ENCODE data around the gene ATAD3A. TPM values are rescaled to one million over a fixed set of nuclear protein-coding genes. Genes with fewer than 3 reads are reported as not detected.

ATAD3A gene
- total RNA-seq, 2 donors from 2014 or later = 30.0 to 32.8 TPM

DNA sequence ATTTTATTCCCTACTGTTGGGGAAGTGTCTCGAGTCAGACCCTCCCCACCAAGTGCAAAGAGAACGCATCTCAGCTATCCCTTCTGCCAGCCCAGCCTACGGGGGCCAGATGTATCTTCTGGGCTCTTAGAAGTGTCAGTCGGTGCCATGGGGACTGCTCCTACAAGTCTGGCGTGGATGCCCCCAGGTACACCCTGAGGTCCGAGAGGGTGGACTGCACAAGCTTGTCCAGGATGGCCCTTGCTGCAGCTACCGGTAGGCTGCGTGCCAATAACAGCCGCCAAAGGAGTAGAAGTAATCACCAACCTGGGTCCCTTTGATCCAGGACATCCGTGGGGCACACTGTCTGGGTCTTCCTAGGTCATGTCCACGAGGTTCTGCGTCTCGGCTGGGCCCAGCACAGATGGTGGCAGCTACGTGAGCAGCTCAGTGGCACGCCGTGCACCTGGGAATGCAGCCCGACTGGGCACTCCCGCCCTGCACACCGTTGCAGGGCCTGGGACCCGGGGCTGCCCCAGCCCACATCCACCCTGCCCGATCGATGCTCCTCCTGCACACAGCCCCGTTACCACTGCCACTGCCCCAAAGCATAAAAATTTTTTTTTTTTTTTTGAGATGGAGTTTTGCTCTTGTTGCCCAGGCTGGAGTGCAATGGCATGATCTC is 71.5 kb downstream of the ATAD3A start:
- no peak for DNase-seq (ENCODE audit: low spot score)
- no peak for TF ChIP-seq POLR2AphosphoS5 (IDR thresholded peaks at IDR 0.05)
- no peak for TF ChIP-seq POLR2A (IDR thresholded peaks at IDR 0.05)
- TF ChIP-seq, protein P1, sequence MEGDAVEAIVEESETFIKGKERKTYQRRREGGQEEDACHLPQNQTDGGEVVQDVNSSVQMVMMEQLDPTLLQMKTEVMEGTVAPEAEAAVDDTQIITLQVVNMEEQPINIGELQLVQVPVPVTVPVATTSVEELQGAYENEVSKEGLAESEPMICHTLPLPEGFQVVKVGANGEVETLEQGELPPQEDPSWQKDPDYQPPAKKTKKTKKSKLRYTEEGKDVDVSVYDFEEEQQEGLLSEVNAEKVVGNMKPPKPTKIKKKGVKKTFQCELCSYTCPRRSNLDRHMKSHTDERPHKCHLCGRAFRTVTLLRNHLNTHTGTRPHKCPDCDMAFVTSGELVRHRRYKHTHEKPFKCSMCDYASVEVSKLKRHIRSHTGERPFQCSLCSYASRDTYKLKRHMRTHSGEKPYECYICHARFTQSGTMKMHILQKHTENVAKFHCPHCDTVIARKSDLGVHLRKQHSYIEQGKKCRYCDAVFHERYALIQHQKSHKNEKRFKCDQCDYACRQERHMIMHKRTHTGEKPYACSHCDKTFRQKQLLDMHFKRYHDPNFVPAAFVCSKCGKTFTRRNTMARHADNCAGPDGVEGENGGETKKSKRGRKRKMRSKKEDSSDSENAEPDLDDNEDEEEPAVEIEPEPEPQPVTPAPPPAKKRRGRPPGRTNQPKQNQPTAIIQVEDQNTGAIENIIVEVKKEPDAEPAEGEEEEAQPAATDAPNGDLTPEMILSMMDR (IDR thresholded peaks at IDR 0.05) = no peak
- 79% methylated on average over 23 of the region's 23 CpGs for WGBS
- no peaks in the 10 kb centered on the region for H3K4me1 ChIP-seq (replicated peaks)
- intact Hi-C loops (cut with DNase I) = no loop called here
- no peaks in the 10 kb centered on the region for H3K9me3 ChIP-seq
- H3K36me3 ChIP-seq = no peaks in the 10 kb centered on the region
- H3K27me3 ChIP-seq (replicated peaks; ENCODE audit: insufficient read depth) = no peaks in the 10 kb centered on the region
- H3K27ac ChIP-seq = no peak overlapping the region
- no peak overlapping the region for H3K4me3 ChIP-seq

Other genes with a start within 250 kb of the ATAD3A start
- 10 to 100 TPM; 56.0 to 79.4 TPM for gene UBE2J2, start 238.3 kb upstream of the ATAD3A start, total RNA-seq
- gene SCNN1D, start 231.7 kb upstream of the ATAD3A start, total RNA-seq = 10 to 100 TPM in 1 of 2 donors, 1 to 10 TPM in 1; 6.9 to 23.7 TPM
- gene ACAP3, start 204.2 kb upstream of the ATAD3A start, total RNA-seq = 10 to 100 TPM; 43.2 to 58.6 TPM
- gene PUSL1, start 203.6 kb upstream of the ATAD3A start, total RNA-seq = 10 to 100 TPM; 30.6 to 36.9 TPM
- gene INTS11, start 187.5 kb upstream of the ATAD3A start, total RNA-seq = 100 to 1,000 TPM in 1 of 2 donors, 10 to 100 TPM in 1; 97.3 to 178 TPM
- 10 to 100 TPM; 35.8 to 54.0 TPM for gene CPTP, start 187.4 kb upstream of the ATAD3A start, total RNA-seq
- under 1 TPM in 1 of 2 donors, not detected in 1; 0.80 TPM for gene TAS1R3, start 180.9 kb upstream of the ATAD3A start, total RNA-seq
- 100 to 1,000 TPM in 1 of 2 donors, 10 to 100 TPM in 1; 70.5 to 165 TPM for gene DVL1, start 162.7 kb upstream of the ATAD3A start, total RNA-seq
- 100 to 1,000 TPM in 1 of 2 donors, 10 to 100 TPM in 1; 39.0 to 152 TPM for gene MXRA8, start 153.6 kb upstream of the ATAD3A start, total RNA-seq
- 100 to 1,000 TPM; 152 to 161 TPM for gene AURKAIP1, start 137.0 kb upstream of the ATAD3A start, total RNA-seq
- 100 to 1,000 TPM; 116 to 242 TPM for gene CCNL2, start 112.8 kb upstream of the ATAD3A start, total RNA-seq
- gene MRPL20, start 104.9 kb upstream of the ATAD3A start, total RNA-seq = 100 to 1,000 TPM; 143 to 174 TPM
- gene ANKRD65, start 90.9 kb upstream of the ATAD3A start, total RNA-seq = 10 to 100 TPM; 33.7 to 34.9 TPM
- 100 to 1,000 TPM; 191 to 227 TPM for gene VWA1, start 76.5 kb upstream of the ATAD3A start, total RNA-seq
- 1 to 10 TPM; 7.3 to 9.9 TPM for gene ATAD3C, start 62.5 kb upstream of the ATAD3A start, total RNA-seq
- gene ATAD3B, start 40.4 kb upstream of the ATAD3A start, total RNA-seq = 10 to 100 TPM; 16.8 to 26.9 TPM
- gene TMEM240, start 28.5 kb downstream of the ATAD3A start, total RNA-seq = 1 to 10 TPM; 4.5 to 6.8 TPM
- 100 to 1,000 TPM; 173 to 203 TPM for gene SSU72, start 62.7 kb downstream of the ATAD3A start, total RNA-seq
- 10 to 100 TPM in 1 of 2 donors, 1 to 10 TPM in 1; 3.5 to 33.3 TPM for gene FNDC10, start 88.0 kb downstream of the ATAD3A start, total RNA-seq
- gene MIB2, start 103.3 kb downstream of the ATAD3A start, total RNA-seq = 100 to 1,000 TPM in 1 of 2 donors, 10 to 100 TPM in 1; 60.6 to 152 TPM
- gene MMP23B, start 120.0 kb downstream of the ATAD3A start, total RNA-seq = 10 to 100 TPM in 1 of 2 donors, 1 to 10 TPM in 1; 4.4 to 55.4 TPM
- 10 to 100 TPM; 15.0 to 31.2 TPM for gene CDK11B, start 146.8 kb downstream of the ATAD3A start, total RNA-seq
- 10 to 100 TPM; 40.3 to 67.1 TPM for gene SLC35E2B, start 180.6 kb downstream of the ATAD3A start, total RNA-seq
- gene CDK11A, start 212.2 kb downstream of the ATAD3A start, total RNA-seq = 10 to 100 TPM; 31.1 to 47.4 TPM